Anterior cingulate cortex (tissue), 58 donors: ENCODE results near the gene GLT1D1.
A peak's percentile ranks its signal among the peaks of the same experiment; 100 is the strongest.

Experiments
- DNase-seq, 58 donors: peaks; one replicate each; lab custom pipeline; 2025; lab: John Stamatoyannopoulos, UW

GLT1D1 gene

DNA sequence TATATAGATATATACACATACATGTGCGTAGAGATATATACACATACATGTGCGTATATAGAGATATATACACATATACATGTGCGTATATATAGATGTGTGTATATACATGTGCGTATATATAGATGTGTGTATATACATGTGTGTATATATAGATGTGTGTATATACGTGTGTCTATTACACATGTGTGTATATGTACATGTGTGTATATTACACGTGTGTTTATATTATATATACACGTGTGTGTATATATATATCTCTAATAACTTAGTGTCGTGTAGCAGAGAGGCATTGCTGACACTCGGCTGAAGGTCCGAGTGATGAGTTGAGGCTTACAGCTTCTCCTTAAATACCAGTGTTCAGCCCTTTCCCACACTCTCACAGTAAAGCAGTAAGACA, 133.7 kb downstream of the GLT1D1 start:
- DNase-seq, result no peak

DNA sequence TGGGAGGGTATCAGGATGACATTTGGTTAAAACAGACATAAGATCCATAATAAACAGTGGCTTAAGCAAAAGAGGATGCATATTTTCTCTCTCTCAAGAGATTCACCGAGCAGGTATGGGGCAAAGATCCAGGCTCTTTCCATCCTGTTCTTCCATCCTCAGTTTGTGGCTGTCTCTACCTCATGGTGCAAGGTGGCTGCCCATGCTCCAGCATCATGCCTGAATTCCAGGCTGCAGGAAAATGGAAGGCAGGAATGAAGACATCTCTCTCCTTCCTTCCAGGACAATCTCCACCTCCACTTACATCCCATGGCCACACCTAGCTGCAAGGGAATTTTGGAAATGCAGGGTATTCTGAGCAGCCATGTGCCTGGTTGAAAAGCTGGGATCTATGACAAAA, 136.0 kb downstream of the GLT1D1 start:
- no peak for DNase-seq

DNA sequence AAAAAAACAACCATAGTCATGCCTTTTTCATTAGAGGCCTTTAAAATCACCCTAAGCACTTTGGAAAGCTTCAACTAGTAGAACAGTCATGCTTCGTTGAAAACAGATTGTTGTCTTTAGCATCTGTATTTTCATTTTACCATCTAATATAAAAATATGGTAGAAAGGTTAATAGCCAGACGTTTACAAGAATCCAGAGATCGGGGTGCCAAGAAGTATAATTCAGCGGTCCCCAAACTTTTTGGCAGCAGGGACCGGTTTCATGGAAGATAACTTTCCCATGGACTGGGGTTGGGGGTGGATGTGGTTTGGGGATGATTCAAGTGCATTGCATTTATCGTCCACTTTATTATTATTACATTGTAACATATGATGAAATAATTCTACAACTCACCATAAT, 138.4 kb downstream of the GLT1D1 start:
- no peak for DNase-seq

DNA sequence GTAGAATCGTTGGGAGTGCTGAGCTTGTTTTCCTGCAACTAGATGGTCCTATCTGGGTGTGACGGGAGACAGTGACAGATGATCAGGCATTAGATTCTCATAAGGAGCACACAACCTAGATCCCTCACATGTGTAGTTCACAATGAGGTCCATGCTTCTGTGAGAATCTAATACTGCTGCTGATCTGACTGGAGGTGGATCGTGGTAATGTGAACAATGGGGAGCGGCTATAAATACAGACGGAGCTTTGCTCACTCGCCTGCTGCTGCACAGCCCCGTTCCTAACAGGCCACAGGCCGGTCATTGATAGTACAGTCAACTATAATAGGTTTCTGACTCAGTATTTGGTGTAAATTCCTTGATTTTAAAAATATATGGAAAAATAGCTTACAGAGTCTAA, 138.8 kb downstream of the GLT1D1 start:
- DNase-seq, result no peak

DNA sequence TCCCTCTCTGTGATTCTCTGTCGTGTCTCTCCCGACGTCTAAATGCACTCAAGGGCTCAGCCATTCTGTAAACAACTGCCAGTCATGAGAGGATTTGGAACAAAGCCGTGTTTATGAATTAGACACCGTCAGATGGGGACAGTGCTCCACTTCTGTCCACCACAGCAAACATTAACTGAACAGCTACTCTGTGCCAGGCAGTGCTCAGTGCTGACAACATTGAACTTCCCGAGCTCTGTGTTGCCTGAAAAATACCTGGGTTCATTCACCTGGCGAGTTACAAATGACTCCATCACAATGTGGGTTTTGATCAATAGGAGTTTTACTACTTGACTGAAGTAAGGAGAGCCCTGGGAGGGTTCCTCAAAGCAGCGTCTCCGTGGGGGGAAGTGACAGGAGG, 139.3 kb downstream of the GLT1D1 start:
- DNase-seq, result no peak

DNA sequence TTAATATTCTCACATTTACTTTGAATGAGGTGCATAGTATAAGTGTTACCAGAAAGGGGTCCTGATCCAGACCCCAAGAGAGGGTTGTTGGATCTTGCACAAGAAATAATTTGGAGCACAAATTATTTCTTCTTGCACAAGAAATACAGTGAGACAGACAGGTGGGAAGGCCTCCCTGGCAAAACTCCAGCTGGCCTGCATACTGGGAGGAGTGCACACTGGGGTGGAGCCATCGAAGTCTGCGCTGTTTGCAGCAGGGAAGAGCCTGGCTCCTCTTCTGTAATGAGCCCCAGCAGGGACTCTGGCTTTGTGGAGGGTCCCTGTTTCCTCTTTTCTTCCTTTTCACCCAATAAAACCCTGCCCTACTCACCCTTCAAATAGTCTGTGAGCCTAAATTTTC, 141.6 kb downstream of the GLT1D1 start:
- DNase-seq, result no peak

DNA sequence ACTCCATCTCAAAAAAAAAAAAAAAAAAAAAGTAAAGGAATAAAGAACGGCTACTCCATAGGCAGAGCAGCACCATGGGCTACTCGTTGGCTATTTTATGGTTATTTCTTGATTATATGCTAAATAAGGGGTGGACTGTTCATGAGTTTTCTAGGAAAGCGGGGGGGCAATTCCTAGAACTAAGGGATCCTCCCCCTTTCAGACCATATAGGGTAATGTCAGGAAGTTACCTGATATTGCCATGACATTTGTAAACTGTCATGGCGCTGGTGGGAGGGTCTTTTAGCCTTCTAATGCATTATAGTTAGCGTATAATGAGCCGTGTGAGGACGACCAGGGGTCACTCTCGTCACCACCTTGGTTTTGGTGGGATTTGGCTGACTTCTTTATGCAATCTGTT, 142.3 kb downstream of the GLT1D1 start:
- no peak for DNase-seq

DNA sequence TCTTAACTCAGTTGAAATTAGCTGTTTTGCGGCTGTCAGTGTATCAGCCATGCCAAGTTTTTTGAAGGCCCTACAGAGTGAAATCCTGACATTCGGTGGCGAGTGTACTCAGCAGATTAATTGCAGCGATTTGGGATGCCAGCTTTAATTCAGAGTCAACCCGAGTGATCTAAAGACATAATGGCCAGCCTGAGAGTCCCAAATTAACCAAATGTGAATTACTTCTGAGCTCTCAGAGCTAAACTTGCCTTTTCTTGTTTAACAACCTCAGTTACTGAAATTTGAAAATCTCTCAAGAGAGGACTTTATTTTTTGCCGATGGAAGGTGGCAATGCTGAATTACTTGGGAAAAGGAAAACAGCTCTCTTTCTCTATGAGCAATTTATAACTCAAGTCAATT, 148.5 kb downstream of the GLT1D1 start:
- DNase-seq, result no peak

DNA sequence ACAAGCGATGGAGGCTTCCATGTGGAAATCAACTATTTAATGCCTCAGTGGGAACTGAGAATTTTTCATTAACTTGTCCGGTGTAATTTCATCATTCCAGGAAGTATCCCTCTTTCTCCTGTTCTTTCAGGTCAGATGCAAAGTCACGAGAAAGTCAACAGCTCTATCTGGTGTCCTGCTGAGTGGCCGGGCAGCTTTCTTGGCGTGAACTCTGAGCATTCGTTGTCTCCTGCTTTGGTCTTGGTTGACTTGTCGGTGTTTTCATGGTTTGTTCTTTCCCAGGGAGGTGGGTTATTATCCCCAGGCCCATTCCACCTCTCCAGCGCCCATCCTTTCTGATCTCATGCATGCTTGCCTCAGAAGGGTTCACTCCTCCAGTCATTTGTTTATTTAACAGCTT, 149.1 kb downstream of the GLT1D1 start:
- no peak for DNase-seq

DNA sequence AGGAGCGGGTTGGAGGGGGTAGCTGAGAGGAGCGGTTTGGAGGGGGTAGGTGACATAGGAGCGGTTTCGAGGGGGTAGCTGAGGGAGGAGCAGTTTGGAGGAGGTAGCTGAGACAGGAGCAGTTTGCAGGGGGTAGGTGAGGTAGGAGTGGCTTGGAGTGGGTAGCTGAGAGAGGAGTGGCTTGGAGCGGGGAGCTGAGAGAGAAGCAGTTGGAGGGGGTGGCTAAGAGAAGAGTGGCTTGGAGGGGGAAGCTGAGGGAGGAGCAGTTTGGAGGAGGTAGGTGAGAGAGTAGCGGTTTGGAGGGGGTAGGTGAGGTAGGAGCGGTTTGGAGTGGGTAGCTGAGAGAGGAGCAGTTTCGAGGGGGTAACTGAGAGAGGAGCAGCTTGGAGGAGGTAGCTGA, 152.1 kb downstream of the GLT1D1 start:
- DNase-seq, result no peak

DNA sequence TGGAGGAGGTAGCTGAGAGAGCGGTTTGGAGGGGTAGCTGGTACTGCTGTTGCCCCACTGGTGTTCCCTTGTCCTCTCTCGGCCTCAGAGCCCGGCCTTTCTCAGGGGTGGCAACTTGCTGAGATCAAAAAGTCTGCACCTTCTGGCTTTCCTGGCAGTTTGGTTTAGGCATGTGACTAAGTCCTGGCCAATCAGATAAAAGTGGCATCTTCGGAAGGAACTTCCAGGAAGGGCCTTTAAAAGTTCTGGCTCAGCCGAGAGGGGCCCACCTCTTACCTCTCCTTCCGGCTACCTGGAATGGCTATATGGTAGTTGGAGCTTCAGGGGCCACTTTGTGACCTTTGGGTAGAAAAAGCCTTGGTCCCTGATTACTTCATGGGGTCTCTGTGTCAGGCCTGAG, 152.6 kb downstream of the GLT1D1 start:
- DNase-seq, result no peak

DNA sequence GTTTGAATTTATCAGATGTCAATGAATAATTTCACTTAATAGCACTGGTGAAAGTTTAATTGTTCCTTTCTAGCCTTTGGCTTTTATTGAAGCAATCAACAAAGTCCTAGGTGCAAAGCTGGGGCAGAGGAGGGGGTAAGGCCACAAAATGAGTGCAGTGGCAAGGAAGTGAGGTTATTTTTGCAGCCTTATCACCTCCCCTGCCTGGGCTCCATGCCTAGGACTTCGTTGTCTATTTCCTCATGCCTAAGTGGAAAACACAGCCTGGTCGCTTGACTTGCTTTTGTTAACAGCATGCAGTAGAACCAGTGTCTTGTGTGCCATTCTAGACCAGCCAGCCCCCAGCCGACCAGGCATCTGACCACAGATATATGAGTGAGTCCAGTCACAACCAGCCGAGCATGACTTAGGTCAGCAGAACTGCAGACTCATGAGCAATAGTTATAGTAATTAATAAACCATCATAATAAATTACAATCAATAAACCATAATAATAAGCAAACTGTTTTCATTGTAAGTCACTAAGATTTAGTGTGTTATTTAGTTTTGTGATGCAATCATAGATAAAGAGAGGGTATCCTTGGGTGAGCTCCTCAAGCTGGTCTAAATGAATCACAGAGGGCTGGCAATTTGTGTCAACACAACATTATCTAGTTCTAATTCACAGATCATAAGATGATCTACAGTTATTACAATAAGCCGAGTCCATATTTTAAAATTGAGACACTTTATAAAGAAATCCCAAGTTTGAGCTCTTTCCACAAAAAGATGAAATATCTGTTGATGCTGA, 156.8 kb downstream of the GLT1D1 start:
- DNase-seq, result no peak

DNA sequence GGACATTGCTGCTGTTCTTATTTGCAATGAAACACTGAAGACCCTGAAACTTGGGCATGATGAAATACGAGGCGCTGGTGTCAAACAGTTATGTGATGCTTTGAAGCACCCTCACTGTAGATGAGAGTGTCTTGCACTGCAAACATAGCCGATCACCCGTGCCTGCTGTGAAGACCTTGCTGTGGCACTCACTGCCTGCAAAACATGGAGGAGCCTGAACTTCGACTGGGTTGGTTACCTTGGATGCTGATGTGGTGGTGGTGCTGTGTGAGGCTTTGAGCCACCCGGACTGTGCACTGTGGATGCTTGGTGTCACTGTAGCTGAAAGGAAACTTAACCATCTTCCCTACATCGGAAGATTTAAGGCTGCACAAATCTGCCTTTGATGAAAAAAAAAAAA, 162.9 kb downstream of the GLT1D1 start:
- DNase-seq, result no peak

DNA sequence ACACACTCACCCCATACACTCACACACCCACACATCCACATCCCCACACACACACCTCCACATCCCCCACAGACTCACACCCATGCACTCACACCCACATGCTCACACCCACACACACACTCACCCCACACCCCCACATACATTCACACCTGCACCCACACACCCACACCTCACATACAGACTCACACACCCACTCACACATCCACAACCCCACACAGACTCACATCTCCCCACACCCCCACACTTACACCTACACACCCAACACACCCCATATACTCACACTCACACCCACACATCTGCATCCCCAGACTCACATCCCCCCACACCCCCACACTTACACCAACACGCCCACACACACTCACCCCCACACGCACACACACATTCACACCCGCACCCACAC, 171.8 kb downstream of the GLT1D1 start:
- peak in 2 of 58 donors; percentile 7 to 31 for DNase-seq

DNA sequence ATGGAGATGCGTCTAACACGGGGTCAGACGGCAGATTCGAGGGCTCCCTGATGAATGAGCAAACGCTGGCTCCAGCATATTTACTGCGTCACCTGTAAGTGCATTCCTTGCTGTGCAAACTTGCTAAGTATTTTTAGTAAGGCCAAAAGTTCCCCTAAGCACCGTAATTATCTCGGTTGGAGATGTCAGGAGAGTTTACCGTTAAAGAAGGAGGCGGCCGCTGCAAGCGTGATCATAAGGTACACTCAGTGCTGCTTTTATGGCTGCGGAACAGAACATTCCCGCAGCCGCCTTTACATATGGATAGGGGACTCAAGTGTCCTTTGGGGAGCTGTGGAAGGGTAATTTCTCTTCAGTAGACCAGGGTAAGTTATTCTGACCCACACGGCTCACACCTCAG, 175.6 kb downstream of the GLT1D1 start:
- no peak for DNase-seq
